Progenitor cell of endocrine pancreas (in vitro differentiated cells): ENCODE results near the gene ARHGEF18. TPM values are rescaled to one million over a fixed set of nuclear protein-coding genes. Genes with fewer than 3 reads are reported as not detected.
"Not testable (repeated sequence)": the region's sequence is repeated elsewhere in the genome, so short reads cannot be mapped to it uniquely, and the experiment has no call there.

Experiments used
- DNase-seq: peaks from one replicate; pipeline ENCODE4 v3.0.0; 2021; ENCODE audit warnings: low spot score; ENCODE audit not compliant: unreplicated experiment
- H3K27ac Mint-ChIP-seq: 2 replicates; pipeline ENCODE4 v1.8.0; 2021; ENCODE audit warnings: mild to moderate bottlenecking, moderate library complexity, mixed read lengths
- H3K27me3 Mint-ChIP-seq: 2 replicates; pipeline ENCODE4 v1.8.0; 2021; ENCODE audit warnings: mixed read lengths
- H3K36me3 Mint-ChIP-seq: 2 replicates; pipeline ENCODE4 v1.8.0; 2022; ENCODE audit warnings: mixed read lengths; ENCODE audit not compliant: insufficient read depth
- H3K4me1 Mint-ChIP-seq: 2 replicates; pipeline ENCODE4 v1.8.0; 2021; ENCODE audit warnings: low read depth, mixed read lengths
- H3K4me3 Mint-ChIP-seq: 2 replicates; pipeline ENCODE4 v1.8.0; 2021; ENCODE audit warnings: low read depth, mild to moderate bottlenecking, moderate library complexity, mixed read lengths
- H3K9me3 Mint-ChIP-seq: 2 replicates; pipeline ENCODE4 v1.8.0; 2021; ENCODE audit warnings: low read depth, mixed read lengths
- total RNA-seq: library from RNA; stranded (reverse); gene quantifications from 2 replicates; pipeline ENCODE4 v1.2.1, GENCODE V29; 2021
- TF ChIP-seq, protein P1 (sequence below): fragments of 200-600 bp; sonication (generic); IDR thresholded peaks from one replicate; pipeline ENCODE4 v1.5.0; 2021; ENCODE audit warnings: antibody characterized with exemption, mild to moderate bottlenecking; ENCODE audit not compliant: unreplicated experiment

The ARHGEF18 gene
- total RNA-seq, 1 donor from 2014 or later, result 53.4 TPM

DNA sequence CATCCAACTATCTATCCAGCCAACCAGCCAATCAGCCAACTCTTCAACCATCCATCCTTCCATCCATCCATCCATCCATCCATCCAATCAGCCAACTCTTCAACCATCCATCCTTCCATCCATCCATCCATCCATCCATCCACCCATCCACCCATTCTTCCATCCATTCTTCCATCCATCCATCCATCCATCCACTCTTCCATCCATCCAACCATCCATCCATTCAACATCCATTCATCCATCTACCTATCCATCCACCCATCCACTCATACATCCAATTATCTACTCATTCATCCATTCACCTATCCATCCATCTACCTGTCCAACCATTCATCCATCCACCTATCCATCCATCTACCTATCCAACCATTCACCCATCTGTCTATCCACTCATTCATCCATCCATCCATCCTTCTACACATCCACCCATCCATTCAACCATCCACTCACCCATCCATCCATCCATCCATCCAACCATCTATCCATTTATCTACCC, 9.4 kb downstream of the ARHGEF18 start:
- no peak overlapping the region for H3K27ac Mint-ChIP-seq
- H3K4me1 Mint-ChIP-seq, result no peaks in the 10 kb centered on the region
- TF ChIP-seq, protein P1, sequence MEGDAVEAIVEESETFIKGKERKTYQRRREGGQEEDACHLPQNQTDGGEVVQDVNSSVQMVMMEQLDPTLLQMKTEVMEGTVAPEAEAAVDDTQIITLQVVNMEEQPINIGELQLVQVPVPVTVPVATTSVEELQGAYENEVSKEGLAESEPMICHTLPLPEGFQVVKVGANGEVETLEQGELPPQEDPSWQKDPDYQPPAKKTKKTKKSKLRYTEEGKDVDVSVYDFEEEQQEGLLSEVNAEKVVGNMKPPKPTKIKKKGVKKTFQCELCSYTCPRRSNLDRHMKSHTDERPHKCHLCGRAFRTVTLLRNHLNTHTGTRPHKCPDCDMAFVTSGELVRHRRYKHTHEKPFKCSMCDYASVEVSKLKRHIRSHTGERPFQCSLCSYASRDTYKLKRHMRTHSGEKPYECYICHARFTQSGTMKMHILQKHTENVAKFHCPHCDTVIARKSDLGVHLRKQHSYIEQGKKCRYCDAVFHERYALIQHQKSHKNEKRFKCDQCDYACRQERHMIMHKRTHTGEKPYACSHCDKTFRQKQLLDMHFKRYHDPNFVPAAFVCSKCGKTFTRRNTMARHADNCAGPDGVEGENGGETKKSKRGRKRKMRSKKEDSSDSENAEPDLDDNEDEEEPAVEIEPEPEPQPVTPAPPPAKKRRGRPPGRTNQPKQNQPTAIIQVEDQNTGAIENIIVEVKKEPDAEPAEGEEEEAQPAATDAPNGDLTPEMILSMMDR, result no peak
- DNase-seq, result no peak
- no peak overlapping the region for H3K4me3 Mint-ChIP-seq
- H3K36me3 Mint-ChIP-seq, result no peaks in the 10 kb centered on the region
- peaks cover 40% of the 10 kb centered on the region for H3K27me3 Mint-ChIP-seq
- peaks cover 7% of the 10 kb centered on the region for H3K9me3 Mint-ChIP-seq

DNA sequence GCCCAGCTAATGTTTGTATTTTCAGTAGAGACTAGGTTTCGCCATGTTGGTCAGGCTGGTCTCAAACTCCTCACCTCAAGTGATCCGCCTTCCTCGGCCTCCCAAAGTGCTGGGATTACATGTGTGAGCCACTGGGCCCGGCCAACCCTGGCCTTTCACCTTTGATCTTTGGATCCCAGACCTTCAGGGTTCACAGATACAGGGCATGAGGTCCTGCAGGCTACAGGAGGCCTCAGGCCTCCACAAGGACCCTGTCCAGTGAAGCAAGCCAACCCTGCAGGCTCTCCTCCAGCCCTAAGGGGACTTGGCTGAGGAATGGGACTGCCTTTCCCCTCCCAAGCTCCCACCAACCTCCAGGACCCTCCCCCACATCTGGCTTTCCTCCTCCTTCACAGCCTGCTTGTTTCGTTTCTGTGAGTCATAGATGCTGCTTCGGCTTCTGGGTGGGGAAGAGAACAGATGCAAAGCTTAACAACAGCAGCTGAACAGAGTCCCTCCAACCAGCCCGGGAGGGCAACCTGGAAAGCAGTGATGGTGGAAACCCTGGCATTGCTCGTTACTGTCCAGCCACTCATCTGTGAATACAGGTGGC, 11.8 kb downstream of the ARHGEF18 start:
- H3K4me1 Mint-ChIP-seq, result no peaks in the 10 kb centered on the region
- peaks cover 53% of the 10 kb centered on the region for H3K27me3 Mint-ChIP-seq
- TF ChIP-seq, protein P1, result no peak
- no peaks in the 10 kb centered on the region for H3K36me3 Mint-ChIP-seq
- peaks cover 10% of the 10 kb centered on the region for H3K9me3 Mint-ChIP-seq
- no peak overlapping the region for H3K27ac Mint-ChIP-seq
- DNase-seq, result no peak
- H3K4me3 Mint-ChIP-seq, result no peak overlapping the region

DNA sequence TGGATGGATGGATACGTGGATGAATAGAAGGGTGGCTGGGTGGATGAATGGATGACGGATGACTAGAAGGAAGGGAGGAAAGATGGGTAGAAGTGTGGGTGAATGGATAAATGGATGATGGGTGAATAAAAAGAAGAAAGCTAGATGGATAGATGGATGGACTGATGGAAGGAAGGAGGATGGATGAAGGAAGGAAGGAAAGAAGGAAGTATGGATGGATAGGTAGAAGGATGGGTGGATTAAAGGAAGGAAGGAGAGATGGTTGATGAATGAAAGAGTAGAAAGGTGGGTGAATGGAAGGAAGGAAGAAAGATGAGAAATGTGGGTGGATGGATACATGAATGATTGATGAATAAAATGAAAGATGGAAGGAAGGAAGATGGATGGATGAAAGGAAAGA, 14.5 kb downstream of the ARHGEF18 start:
- peaks cover 6% of the 10 kb centered on the region for H3K9me3 Mint-ChIP-seq
- no peak for DNase-seq
- H3K4me1 Mint-ChIP-seq, result no peaks in the 10 kb centered on the region
- H3K27me3 Mint-ChIP-seq, result peaks cover 53% of the 10 kb centered on the region
- H3K27ac Mint-ChIP-seq, result no peak overlapping the region
- H3K4me3 Mint-ChIP-seq, result no peak overlapping the region
- H3K36me3 Mint-ChIP-seq, result no peaks in the 10 kb centered on the region
- TF ChIP-seq, protein P1, result no peak

DNA sequence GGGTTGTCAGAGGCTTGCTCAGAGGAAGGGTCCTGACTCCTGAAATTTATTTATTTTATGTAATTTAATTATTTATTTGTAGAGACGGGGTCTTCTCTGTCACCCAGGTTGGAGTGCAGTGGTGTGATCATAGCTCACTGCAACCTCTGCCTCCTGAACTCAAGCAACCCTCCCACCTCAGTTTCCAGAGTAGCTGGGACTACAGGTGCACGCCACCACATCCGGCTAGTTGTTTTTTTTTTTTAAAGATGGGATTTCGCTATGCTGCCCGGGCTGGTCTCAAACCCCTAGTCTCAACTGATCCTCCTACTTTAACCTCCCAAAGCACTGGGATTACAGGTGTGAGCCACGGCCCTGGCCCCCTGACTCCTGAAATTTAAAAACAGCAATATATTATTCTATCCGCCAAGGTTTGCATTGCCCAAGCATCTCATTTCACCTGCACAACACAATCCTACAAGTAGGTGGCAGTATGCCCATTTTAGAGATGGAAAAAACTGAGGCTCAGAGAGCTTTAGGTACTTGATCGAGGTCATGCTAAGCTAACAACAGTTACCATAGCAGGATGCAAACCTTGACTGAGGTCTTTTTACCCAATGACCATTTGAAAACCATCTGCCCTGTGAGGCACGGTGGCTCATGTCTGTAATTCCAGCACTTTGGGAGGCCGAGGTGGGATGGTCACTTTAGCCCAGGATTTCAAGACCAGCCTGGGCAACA, 18.1 kb downstream of the ARHGEF18 start:
- Mint-ChIP-seq H3K27ac (no peak overlapping the region), H3K27me3 (peaks cover 41% of the 10 kb centered on the region), H3K36me3 (no peaks in the 10 kb centered on the region), H3K4me3 (no peak overlapping the region), H3K9me3 (peaks cover 4% of the 10 kb centered on the region), H3K4me1 (no peaks in the 10 kb centered on the region)
- no peak for DNase-seq
- TF ChIP-seq, protein P1, result peak; percentile 38

DNA sequence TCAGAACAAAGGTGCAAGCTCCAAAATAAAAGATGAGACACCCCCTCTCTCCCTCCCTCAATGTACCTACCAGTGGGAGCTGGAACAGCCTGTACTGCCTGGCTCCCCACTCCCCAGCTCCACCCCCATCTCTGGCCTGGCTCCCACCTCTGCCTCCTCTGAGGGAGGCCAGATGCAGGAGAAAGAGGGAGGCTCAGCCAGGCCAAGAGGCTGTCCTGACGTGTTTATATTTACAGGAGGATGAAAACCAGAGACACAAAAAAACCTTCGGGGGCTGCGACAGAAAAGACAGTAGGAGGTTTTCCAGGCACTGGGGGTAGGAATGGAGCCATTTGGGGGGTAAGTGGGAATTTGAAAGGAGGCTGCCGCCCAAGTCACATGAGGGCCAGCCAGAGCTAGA, 19.7 kb downstream of the ARHGEF18 start:
- Mint-ChIP-seq H3K4me1 (no peaks in the 10 kb centered on the region), H3K9me3 (peaks cover 1% of the 10 kb centered on the region), H3K4me3 (no peak overlapping the region), H3K36me3 (no peaks in the 10 kb centered on the region), H3K27ac (peak overlapping the region; percentile 49), H3K27me3 (peaks cover 30% of the 10 kb centered on the region)
- TF ChIP-seq, protein P1, result no peak
- DNase-seq, result no peak

DNA sequence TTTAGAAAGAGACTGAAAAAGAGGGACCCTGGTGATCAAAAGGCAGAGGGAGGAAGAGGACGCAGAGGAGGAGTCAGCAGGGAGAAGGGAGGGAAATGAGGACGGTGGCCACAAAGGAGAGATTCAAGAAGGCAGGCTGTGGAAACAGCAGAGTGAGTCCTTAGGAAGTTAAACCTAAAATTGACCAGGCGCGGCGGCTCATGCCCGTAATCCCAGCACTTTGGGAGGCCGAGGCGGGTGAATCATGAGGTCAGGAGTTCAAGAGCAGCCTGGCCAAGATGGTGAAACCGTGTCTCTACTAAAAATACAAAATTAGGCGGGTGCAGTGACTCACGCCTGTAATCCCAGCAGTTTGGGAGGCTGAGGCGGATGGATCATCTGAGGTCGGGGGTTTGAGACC, 20.1 kb downstream of the ARHGEF18 start:
- not testable (repeated sequence) for H3K36me3 Mint-ChIP-seq, DNase-seq, H3K9me3 Mint-ChIP-seq, H3K4me3 Mint-ChIP-seq, H3K4me1 Mint-ChIP-seq
- peaks cover 26% of the 10 kb centered on the region for H3K27me3 Mint-ChIP-seq
- H3K27ac Mint-ChIP-seq, result peak overlapping the region; percentile 49
